Transverse colon (tissue), 4 donors: ENCODE data around the gene C1QTNF1. TPM values are rescaled to one million over a fixed set of nuclear protein-coding genes. Genes with fewer than 3 reads are reported as not detected.

Experiments
- DNase-seq: peaks from one replicate; pipeline ENCODE4 v3.0.0-alpha.2; 2019
- H3K27ac ChIP-seq, 4 donors: fragments of 200-600 bp; sonication (generic); 2 replicates each; pipeline ENCODE4 v1.5.1; 2016 to 2018; ENCODE audit warnings: inconsistent platforms in 4 of 4
- H3K27me3 ChIP-seq: fragments of 200-600 bp; sonication (generic); 2 replicates; pipeline ENCODE4 v1.5.1; 2017; ENCODE audit warnings: inconsistent platforms
- H3K36me3 ChIP-seq, 4 donors: fragments of 200-600 bp; sonication (generic); 2 replicates each; pipeline ENCODE4 v1.5.1; 2017 to 2019; ENCODE audit warnings: inconsistent platforms in 4 of 4
- H3K4me1 ChIP-seq, 4 donors: fragments of 200-600 bp; sonication (generic); 2 replicates each; pipeline ENCODE4 v1.5.1; 2017 to 2020; ENCODE audit warnings: inconsistent platforms in 4 of 4
- H3K4me3 ChIP-seq, 4 donors: fragments of 200-600 bp; sonication (generic); 1 replicate in 1 of 4; 2 replicates in 3 of 4; pipeline versions ENCODE4 v1.5.1 to v1.6.1; 2017 to 2019; ENCODE audit warnings: inconsistent platforms in 4 of 4
- H3K9me3 ChIP-seq, 2 donors: fragments of 200-600 bp; sonication (generic); 2 replicates each; pipeline ENCODE4 v1.5.1; 2017 to 2019; ENCODE audit warnings: inconsistent platforms in 2 of 2
- CTCF ChIP-seq, 5 experiments: fragments of 200-600 bp in 3 of 5; fragments of 450-650 bp in 2 of 5; sonication (generic) in 3 of 5; IDR thresholded peaks; 1 replicate in 2 of 5; 2 replicates in 3 of 5; pipeline ENCODE4 v1.5.1; 2016 to 2017; ENCODE audit warnings: antibody characterized with exemption in 5 of 5, inconsistent platforms in 3 of 5, mild to moderate bottlenecking in 2 of 5, moderate library complexity in 1 of 5
- EP300 ChIP-seq: sonication (generic); formaldehyde crosslinking; IDR thresholded peaks from one replicate; pipeline ENCODE4 v1.6.1; 2017; ENCODE audit warnings: antibody characterized with exemption, low read depth
- POLR2A ChIP-seq: fragments of 450-650 bp; IDR thresholded peaks from one replicate; pipeline ENCODE4 v1.6.1; 2016; ENCODE audit warnings: antibody characterized with exemption, mild to moderate bottlenecking, moderate library complexity
- POLR2AphosphoS5 ChIP-seq, 3 donors: sonication (generic); formaldehyde crosslinking; IDR thresholded peaks; one replicate each; pipeline ENCODE4 v1.6.1; 2016; ENCODE audit warnings: antibody characterized with exemption in 3 of 3
- WGBS, 2 donors: methylation state at CpG; one replicate each; pipeline ENCODE4 v1.1.5; 2018; ENCODE audit warnings: low coverage in 1 of 2; 5-methylcytosine and 5-hydroxymethylcytosine counted together
- in situ Hi-C, 4 donors: fragments of 200-750 bp; cut with MboI; loops; one replicate each; pipeline versions ENCODE4 v1.15.0 to v1.15.1; 2017; ENCODE audit warnings: low sequenced_read_pairs in 3 of 4, low pct_ligation_motif_present in 1 of 4, low pct_unique_long_range_greater_than_20kb in 1 of 4
- intact Hi-C: fragments of 100-400 bp; cut with DNase I; formaldehyde crosslinking; loops from one replicate; pipeline ENCODE4 v1.15.1; 2023; ENCODE audit warnings: low total_unique reads
- total RNA-seq, 4 donors: library from RNA; depleted of rRNA; stranded (reverse); fragments of >200 nt; gene quantifications; one replicate each; pipeline ENCODE4 v1.1.0, GENCODE V29; 2016

C1QTNF1 gene
- total RNA-seq, 4 donors from 2014 or later: 5.4 to 35.5 (median 12.0) TPM

- WGBS, 2 donors: 66 to 78% methylated on average over 5 to 15 of the region's 15 CpGs
- H3K27ac ChIP-seq: peak overlapping the region in 1 of 4 donors; percentile 37
- no peak for DNase-seq
Measured at GRCh38 chr17:79046916-79047280, 22.9 kb downstream of the C1QTNF1 start.

GRCh38 chr17:79047291-79047920 lies 23.4 kb downstream of the C1QTNF1 start:
- WGBS, 2 donors: 92 to 93% methylated on average over 9 to 30 of the region's 30 CpGs
- H3K27ac ChIP-seq: no peak overlapping the region

More at GRCh38 chr17:79046916-79047280, 22.9 kb downstream of the C1QTNF1 start:
- intact Hi-C loops: loop anchor here (1.0 kb wide), 1 partner anchor 35 kb away; no protein-coding TSS in a partner anchor
- no peaks in the 10 kb centered on the region for H3K36me3 ChIP-seq
- no peaks in the 10 kb centered on the region for H3K9me3 ChIP-seq
- H3K4me3 ChIP-seq: no peak overlapping the region
- in situ Hi-C loops: no loop called here
- H3K27me3 ChIP-seq: no peaks in the 10 kb centered on the region
- TF ChIP-seq POLR2AphosphoS5 (IDR thresholded peaks at IDR 0.05) (no peak), CTCF (IDR thresholded peaks at IDR 0.05) (no peak), POLR2A (no peak), EP300 (no peak)
- peaks cover 0 to 3% (median 0%) of the 10 kb centered on the region in 4 donors for H3K4me1 ChIP-seq

GRCh38 chr17:79047923-79048825 lies 24.2 kb downstream of the C1QTNF1 start:
- Histone ChIP-seq H3K4me1 (peaks cover 0 to 3% (median 0%) of the 10 kb centered on the region in 4 donors), H3K27me3 (no peaks in the 10 kb centered on the region), H3K9me3 (no peaks in the 10 kb centered on the region), H3K4me3 (no peak overlapping the region), H3K27ac (no peak overlapping the region), H3K36me3 (no peaks in the 10 kb centered on the region)
- TF ChIP-seq CTCF (IDR thresholded peaks at IDR 0.05): no peak
- WGBS, 2 donors: 81 to 84% methylated on average over 18 to 41 of the region's 41 CpGs
- intact Hi-C loops (loop anchor here (1.0 kb wide), 1 partner anchor 34 kb away; no protein-coding TSS in a partner anchor), in situ Hi-C loops (no loop called here)
- no peak for DNase-seq

More at GRCh38 chr17:79047291-79047920, 23.4 kb downstream of the C1QTNF1 start:
- intact Hi-C loops (loop anchor here (1.0 kb wide), 1 partner anchor 35 kb away; no protein-coding TSS in a partner anchor), in situ Hi-C loops (no loop called here)
- Histone ChIP-seq H3K27me3 (no peaks in the 10 kb centered on the region), H3K4me1 (peaks cover 0 to 3% (median 0%) of the 10 kb centered on the region in 4 donors), H3K4me3 (no peak overlapping the region), H3K36me3 (no peaks in the 10 kb centered on the region), H3K9me3 (no peaks in the 10 kb centered on the region)
- no peak for DNase-seq
- no peak for TF ChIP-seq EP300
- TF ChIP-seq POLR2AphosphoS5 (IDR thresholded peaks at IDR 0.05): no peak
- no peak for TF ChIP-seq POLR2A
- no peak for TF ChIP-seq CTCF (IDR thresholded peaks at IDR 0.05)
